ENCODE measurements around the gene CLDN34. TPM values are rescaled to one million over a fixed set of nuclear protein-coding genes. Genes with fewer than 3 reads are reported as not detected.

The CLDN34 gene
- total and polyA plus RNA-seq, 2 of the 13 experiments (the other 11 are each of a cell fraction or from before 2014, with no cell fraction given): not detected

- H3K4me3 ChIP-seq (replicated peaks in 1 of 3; ENCODE audit: insufficient read depth in 1 of 3, low read depth in 2 of 3, low read length in 3 of 3): no peak overlapping the region
- POLR2A ChIA-PET: no interaction called here
- BruUV-seq (replicated peaks): no TSS peak
- H4K20me1 ChIP-seq (ENCODE audit: insufficient read depth, low read length): no peaks in the 10 kb centered on the region
- H3K79me2 ChIP-seq (ENCODE audit: insufficient read depth, low read length): no peaks in the 10 kb centered on the region
- peaks cover 24% of the 10 kb centered on the region for H3K4me1 ChIP-seq (ENCODE audit: insufficient read depth, low read length)
- FAIRE-seq (peak; percentile 56), ATAC-seq (peak; percentile 75), DNase-seq (ENCODE audit: low spot score) (peak; percentile 39)
- in situ Hi-C loops (cut with HindIII; ENCODE audit: extremely low pct_ligation_motif_present, low pct_unique_long_range_greater_than_20kb): no loop called here
- no peaks in the 10 kb centered on the region for H3K36me3 ChIP-seq (replicated peaks in 1 of 2; ENCODE audit: control insufficient read depth in 1 of 2, insufficient read depth in 2 of 2, low read length in 2 of 2)
- no peak overlapping the region for H3K4me2 ChIP-seq (ENCODE audit: low read depth, low read length)
- intact Hi-C loops (cut with micrococcal nuclease; ENCODE audit: unreplicated experiment): no loop called here
- no peak overlapping the region for H2AFZ ChIP-seq (ENCODE audit: low read length)
- no peaks in the 10 kb centered on the region for H3K9me3 ChIP-seq (ENCODE audit: low read length)
- no peak overlapping the region for H3K9ac ChIP-seq (ENCODE audit: insufficient read depth, low read depth, low read length)
- no peaks in the 10 kb centered on the region for H3K27me3 ChIP-seq (ENCODE audit: control insufficient read depth in 1 of 2, insufficient read depth in 2 of 2, low read length in 2 of 2)
- CTCF ChIA-PET (ENCODE audit: low intra/inter-chr PET ratio, low total read pairs): no interaction called here
- WGBS (ENCODE audit: low lambda C conversion rate): 26% methylated on average over 5 of the region's 5 CpGs
- peak overlapping the region; percentile 43 for H3K27ac ChIP-seq (ENCODE audit: extremely low read length, insufficient read depth, low read length)
- TF ChIP-seq CEBPG (CRISPR knock-in tag; IDR thresholded peaks at IDR 0.05) (0 out of 2 replicates have a peak, but pooled peaks have one; percentile 12), HNF4G (IDR thresholded peaks at IDR 0.05; ENCODE audit: borderline replicate concordance, low read depth, low read length) (peak; percentile 16; the same call in 1 of the 2 replicates), HNF4G (CRISPR knock-in tag; IDR thresholded peaks at IDR 0.05; ENCODE audit: borderline replicate concordance, low read depth) (no peak), ZNF281 (CRISPR knock-in tag; IDR thresholded peaks at IDR 0.05; ENCODE audit: borderline replicate concordance) (peak; percentile 65; the same call in 1 of the 2 replicates), ZNF235 (CRISPR knock-in tag; IDR thresholded peaks at IDR 0.05; ENCODE audit: borderline replicate concordance) (no peak), HNF4A (CRISPR knock-in tag; IDR thresholded peaks at IDR 0.05) (peak; percentile 39; the same call in 1 of the 2 replicates), KAT8 (CRISPR knock-in tag; IDR thresholded peaks at IDR 0.05) (no peak), CREM (IDR thresholded peaks at IDR 0.05) (no peak), CREM (CRISPR knock-in tag; IDR thresholded peaks at IDR 0.05) (no peak), ATF3 (CRISPR knock-in tag; IDR thresholded peaks at IDR 0.05) (no peak), ZBTB4 (CRISPR knock-in tag; IDR thresholded peaks at IDR 0.05; ENCODE audit: borderline replicate concordance) (no peak), ZNF564 (CRISPR knock-in tag; IDR thresholded peaks at IDR 0.05) (no peak), ZNF333 (CRISPR knock-in tag; IDR thresholded peaks at IDR 0.05; ENCODE audit: borderline replicate concordance) (no peak), ZNF749 (CRISPR knock-in tag; IDR thresholded peaks at IDR 0.05; ENCODE audit: borderline replicate concordance) (no peak), NFE2L2 (IDR thresholded peaks at IDR 0.05; ENCODE audit: low read length) (no peak), ISX (CRISPR knock-in tag; conservative IDR thresholded peaks at IDR 0.05) (no peak), ZNF468 (CRISPR knock-in tag; IDR thresholded peaks at IDR 0.05) (no peak), CENPX (CRISPR knock-in tag; IDR thresholded peaks at IDR 0.05) (no peak), ASH2L (IDR thresholded peaks at IDR 0.05; ENCODE audit: insufficient read length, low read depth, low read length) (peak; percentile 22), ERF (CRISPR knock-in tag; IDR thresholded peaks at IDR 0.05) (no peak), ZFY (CRISPR knock-in tag; IDR thresholded peaks at IDR 0.05) (no peak), CEBPB (IDR thresholded peaks at IDR 0.05; ENCODE audit: borderline replicate concordance, low read depth, low read length) (peak; percentile 49; the same call in 1 of the 2 replicates)
Measured at GRCh38 chrX:9921407-9921806, 45.8 kb upstream of the CLDN34 start.
